SHP77 (cell line): ENCODE measurements around the gene CCM2.
"Not testable (repeated sequence)": the region's sequence is repeated elsewhere in the genome, so short reads cannot be mapped to it uniquely, and the experiment has no call there.

Experiments used
- DNase-seq, 2 experiments: peaks; one replicate each; lab custom pipeline; 2025; lab: John Stamatoyannopoulos, UW

CCM2 gene

DNA sequence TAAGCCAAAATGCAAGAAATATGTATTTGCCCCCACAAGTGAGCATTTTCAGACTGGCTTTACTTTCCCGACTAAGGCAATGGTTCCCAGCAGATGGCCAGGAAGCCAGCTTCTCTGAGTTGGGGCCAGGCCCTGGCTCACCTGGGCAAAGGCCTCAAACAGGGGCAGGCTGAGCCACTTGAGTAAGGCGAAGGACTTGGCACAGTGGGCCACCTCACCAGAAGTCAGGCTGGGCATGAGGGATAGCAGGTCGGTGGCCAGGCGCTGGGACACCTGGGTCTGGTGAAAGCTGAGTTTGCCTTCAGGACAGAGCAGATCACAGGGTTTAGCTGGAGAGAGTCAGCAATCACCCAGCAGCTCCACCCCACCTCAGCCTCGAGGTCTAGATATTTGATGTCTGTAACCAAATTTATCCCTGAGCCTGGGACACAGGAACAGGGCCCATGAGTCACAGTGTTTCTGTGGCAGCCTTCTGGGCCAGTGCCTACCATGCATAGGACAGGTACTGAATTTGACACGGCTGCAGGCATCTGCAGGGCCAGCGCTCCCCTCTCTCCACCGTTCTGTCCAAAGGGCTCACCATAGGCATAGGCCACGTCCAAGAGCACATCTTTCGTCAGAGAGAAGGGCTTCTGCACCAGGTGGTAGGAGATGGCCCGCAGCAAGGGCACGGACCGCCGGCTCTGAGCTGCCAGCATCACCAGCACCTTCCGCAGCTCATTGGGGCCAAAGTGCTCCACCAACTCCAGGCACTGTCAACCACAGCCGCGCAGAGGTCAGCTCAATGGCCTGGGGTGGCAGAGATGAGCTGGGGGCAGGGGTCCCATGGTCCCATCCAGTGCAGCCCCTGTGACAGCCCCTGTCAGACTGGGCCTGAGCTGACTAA lies 104.2 kb downstream of the CCM2 start:
- no peak for DNase-seq

DNA sequence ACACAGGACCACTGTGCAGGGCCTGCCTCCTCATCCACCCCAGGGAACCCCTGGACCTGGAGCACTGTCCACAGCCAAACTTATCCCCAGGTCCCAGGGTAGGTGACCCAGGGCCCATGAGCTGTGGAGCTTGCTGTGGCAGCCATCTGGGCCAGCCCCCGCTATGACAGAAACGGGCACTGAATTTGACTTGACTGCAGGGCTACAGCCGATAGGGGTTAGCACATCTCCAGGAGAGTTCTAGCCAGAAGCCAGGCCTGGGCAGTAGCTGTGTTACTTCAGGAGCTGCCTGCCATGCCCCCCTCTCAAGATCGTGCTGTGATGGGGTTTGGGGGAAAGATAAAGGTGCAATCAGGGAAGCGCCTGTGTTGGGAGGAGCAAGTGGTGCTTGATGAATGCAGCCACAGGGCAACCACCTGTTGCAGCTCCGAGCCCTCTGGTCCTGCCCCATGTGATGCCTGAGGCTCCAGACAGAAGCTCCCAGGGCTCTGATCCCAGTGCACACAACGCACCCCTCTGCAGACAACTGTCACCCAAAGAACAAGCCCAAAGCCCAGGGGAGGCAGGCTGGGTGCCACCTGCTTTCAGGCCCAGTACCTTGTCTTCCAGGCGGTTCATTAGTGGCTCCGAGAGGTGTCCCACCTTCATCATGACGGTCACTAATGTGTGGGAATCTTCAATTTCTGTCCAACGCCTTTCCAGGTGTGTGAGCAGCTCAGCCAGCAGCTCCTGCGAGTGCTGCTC lies 105.0 kb downstream of the CCM2 start:
- no peak for DNase-seq

- DNase-seq = no peak
These were observed 105.7 kb downstream of the CCM2 start for GRCh38 chr7:45105588-45106188.

DNA sequence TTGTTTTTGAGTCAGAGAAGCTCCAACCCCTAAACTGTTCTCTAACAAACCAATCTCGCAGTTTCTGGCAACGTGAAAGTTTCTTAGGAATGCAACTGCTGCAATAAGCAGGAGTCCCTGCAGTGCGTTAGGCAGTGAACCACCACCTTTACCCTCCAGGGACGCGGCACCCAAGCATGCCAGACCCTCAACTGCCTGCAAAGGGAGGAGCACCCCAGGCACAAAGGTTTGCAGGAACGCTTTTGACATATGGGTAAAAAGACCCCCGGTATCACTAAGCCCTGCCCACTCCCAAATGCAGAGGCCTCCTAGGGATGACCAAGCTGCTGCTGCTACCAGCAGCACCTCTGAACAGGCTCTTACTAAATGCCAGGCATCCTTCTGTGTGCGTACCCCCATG lies 106.8 kb downstream of the CCM2 start:
- no peak for DNase-seq

GRCh38 chr7:45107356-45107755 lies 107.4 kb downstream of the CCM2 start:
- no peak for DNase-seq

DNA sequence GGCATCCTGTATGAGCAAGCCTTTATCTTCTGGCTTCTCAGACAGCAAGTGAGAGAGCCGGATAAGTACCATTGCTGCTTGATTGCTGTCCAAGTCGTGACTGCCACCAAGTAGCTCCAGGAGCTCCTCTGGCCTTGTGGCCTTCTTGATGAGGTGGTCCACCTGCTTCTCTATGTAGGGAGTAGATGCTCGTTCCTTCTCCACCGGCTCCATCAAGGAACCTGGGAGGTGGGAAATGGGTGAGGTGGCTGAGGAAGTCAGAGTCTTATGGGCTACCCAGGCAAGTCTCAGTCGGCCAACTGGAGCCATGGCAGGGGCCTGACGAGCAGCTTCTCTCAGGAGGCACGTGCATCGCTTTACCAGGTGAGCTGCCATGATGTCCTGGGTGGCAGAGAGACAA lies 108.9 kb downstream of the CCM2 start:
- DNase-seq = no peak

GRCh38 chr7:45111298-45112223 lies 111.6 kb downstream of the CCM2 start, which contains the start of gene TBRG4:
Gene TBRG4 (minus strand): TSS chr7:45111697. CDS start chr7:45109237, 2,460 bp downstream.
- DNase-seq = peak; percentile 95 to 97

DNA sequence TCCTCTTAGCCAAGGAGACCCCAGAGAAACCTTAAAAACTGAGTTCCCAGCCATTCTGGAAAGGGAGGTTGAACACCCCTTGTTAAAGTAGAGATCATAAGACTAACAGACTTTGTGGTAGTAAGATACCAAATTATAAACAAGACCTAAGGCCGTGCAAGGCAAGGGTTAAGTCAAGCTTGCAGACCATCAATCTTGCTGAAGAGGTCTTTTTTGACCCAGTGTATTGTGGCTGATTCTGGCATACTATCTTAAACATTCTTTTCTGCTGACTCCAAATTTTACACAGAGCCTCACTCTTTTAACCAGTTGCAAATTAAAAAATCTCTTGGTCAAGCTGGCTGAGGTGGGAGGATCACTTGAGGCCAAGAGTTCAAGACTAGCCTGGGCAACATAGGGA lies 112.6 kb downstream of the CCM2 start:
- no peak for DNase-seq

DNA sequence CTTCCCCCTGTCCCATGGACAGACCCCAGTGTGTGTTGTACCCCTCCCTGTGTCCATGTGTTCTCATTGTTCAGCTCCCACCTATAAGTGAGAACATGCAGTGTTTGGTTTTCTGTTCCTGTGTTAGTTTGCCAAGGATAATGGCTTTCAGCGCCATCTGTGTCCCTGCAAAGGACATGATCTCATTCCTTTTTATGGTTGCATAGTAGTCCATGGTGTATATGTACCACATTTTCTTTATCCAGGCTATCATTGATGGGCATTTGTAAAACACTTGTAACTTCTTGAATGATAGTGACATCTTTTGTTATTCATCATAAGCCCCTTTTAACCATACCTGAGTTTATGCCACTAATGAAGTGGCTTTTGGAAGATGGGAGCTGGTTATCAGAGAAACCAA lies 114.3 kb downstream of the CCM2 start:
- DNase-seq = not testable (repeated sequence)

GRCh38 chr7:45114926-45115325 lies 114.9 kb downstream of the CCM2 start:
- DNase-seq = no peak

- no peak for DNase-seq
These were observed 116.0 kb downstream of the CCM2 start for GRCh38 chr7:45116048-45116447.

- no peak for DNase-seq
These were observed 117.6 kb downstream of the CCM2 start for GRCh38 chr7:45117582-45117981.

DNA sequence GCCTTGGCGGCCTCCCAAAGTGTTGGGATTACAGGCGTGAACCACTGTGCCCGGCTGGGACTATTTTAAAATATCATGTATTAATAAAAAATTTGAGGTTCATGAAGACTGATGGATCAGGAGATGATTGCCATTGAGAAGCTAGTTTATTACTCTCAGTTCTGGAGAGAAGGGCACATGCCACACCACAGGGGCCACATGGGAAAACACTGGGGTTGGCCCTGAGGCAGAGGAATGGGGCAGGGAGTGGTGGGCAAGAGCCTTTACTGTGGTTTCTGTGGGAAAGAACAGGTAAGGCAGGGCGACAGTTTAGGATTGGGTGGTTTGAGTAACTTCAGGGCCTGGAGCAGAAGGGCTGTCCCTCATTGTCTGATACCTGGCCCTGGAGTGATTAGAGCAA lies 118.3 kb downstream of the CCM2 start:
- no peak for DNase-seq

- no peak for DNase-seq
These were observed 118.9 kb downstream of the CCM2 start for GRCh38 chr7:45118889-45119331.

DNA sequence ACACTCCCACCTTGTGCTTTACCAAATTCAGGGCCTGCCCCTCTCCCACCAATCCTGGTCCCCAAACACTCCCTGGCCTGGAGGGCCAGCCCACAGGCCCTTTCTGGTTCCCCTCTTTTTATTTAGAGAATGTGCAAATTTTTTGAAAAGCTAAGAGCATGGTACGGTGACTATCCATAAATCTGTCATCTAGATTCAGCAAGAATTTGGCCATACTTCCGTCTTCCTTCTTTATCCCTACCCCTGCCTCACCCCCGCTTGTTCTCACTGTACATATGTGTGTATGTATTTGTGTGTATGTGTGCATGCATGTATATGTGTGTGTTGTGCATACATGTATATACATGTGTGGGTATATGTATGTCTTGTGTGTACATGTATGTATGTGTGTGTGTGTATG lies 119.5 kb downstream of the CCM2 start:
- DNase-seq = no peak

DNA sequence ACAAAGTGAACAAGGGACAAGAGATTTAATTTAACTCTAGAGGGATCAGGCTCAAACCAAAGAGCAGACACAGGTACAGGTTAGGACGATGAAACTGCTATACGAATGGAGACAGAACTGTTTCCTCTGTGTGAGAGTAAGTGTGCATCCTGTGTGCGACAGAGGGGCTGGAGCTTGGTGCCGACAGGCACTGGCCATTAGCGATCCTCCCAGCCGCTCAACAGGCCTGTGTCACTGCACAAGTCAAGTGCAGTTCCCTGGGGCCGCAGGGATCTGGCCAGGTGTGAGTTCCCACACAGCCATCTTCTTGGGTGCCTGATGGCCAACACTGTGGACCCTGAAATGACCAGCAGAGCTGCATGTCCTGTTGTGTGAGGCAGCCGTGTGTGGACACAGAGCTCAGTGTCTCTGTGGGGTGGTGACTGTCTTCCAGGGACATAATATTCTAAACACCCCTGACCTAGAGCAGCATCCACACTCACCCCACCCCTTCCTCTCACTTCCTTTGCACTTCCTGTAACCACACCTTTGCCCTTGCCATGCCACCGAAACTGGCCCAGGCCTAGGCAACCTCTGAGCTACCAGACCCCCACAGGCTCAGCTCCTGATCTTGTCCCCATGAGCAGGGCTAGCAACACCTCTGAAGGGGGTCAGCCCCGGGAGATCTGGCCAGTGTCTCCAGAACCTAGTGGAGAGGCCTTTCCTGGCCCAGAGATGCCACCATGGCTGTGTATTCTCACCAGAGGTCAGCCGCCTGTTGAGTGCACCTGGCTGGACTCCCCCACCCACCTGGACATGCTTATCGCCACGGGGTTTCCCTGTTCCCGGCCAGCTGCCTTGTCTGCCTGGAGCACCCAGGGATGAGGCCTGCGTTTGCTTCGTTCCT lies 123.2 kb downstream of the CCM2 start:
- DNase-seq = peak in 1 of 2 experiments; percentile 5

GRCh38 chr7:45123913-45124710 lies 124.1 kb downstream of the CCM2 start:
- DNase-seq = no peak

DNA sequence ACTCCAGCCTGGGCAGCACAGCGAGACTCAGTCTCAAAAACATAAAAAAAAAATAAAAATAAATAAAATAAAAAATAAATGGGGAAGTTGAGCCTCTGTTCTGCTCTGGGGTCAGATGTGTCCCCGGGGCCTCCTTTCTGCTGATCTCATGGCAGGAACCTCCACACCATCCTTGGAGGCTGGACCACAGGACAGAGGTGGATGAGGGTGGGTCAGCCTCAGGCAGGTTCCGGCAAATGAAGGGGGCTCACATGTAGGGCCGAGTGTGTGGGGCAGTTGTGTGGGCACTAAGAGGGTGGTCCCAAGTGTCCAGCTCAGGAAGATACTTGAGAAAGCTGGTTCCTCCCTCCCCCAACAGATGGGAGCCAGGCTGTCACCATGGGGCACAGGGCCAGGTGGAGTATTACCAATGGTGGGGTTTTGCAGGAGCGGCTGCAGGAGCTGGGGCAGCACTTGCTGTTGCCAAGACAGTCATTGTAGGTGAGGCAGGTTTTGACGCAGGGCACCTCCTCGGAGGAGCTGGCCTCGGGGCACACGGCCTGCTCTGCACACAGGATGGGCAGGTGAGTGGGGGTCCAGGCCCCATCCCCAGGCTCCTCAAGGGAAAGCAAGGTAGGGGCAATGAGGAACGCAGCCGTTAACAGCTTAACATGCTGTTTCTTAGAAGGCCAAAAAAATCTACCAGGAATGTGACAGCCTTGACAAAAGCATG lies 125.3 kb downstream of the CCM2 start:
- DNase-seq = no peak
